PFSK-1 (cell line): ENCODE measurements around the gene MGLL.

ENCODE experiments used
- FOXP2 ChIP-seq: optimal IDR thresholded peaks from 2 replicates; pipeline ENCODE3; 2011; ENCODE audit warnings: borderline replicate concordance, control low read depth, inconsistent platforms; ENCODE audit not compliant: insufficient read depth; ENCODE audit errors: extremely low read length, extremely low read depth
- POLR2AphosphoS5 ChIP-seq: IDR thresholded peaks from 2 replicates; pipeline ENCODE4 v1.6.1; 2012; ENCODE audit warnings: low read depth, mild to moderate bottlenecking, control low read depth, low read length, moderate library complexity
- REST ChIP-seq, 2 experiments: IDR thresholded peaks; 2 replicates each; pipeline versions ENCODE4 v1.6.1 to v1.8.0; 2011 to 2012; ENCODE audit warnings: low read depth in 2 of 2, low read length in 2 of 2, control low read depth in 1 of 2, inconsistent platforms in 1 of 2, mild to moderate bottlenecking in 1 of 2, moderate library complexity in 1 of 2; ENCODE audit not compliant: insufficient read depth in 1 of 2
- SIN3A ChIP-seq: IDR thresholded peaks from 2 replicates; pipeline ENCODE4 v1.6.1; 2012; ENCODE audit warnings: mild to moderate bottlenecking, low read length, moderate library complexity, borderline replicate concordance; ENCODE audit not compliant: insufficient read depth
- TAF1 ChIP-seq: IDR thresholded peaks from 2 replicates; pipeline ENCODE4 v1.6.1; 2012; ENCODE audit warnings: low read length, control low read depth, borderline replicate concordance; ENCODE audit not compliant: insufficient read depth

Gene MGLL

GRCh38 chr3:127746400-127747057 lies 75.8 kb downstream of the MGLL start:
- TF ChIP-seq FOXP2 (no peak), SIN3A (no peak)

- TF ChIP-seq FOXP2 (no peak), REST (IDR thresholded peaks at IDR 0.05; ENCODE audit: insufficient read depth in 1 of 2, low read depth in 2 of 2, low read length in 2 of 2) (no peak), SIN3A (no peak), POLR2AphosphoS5 (no peak), TAF1 (no peak)
Measured at GRCh38 chr3:127745656-127746399, 76.5 kb downstream of the MGLL start.

DNA sequence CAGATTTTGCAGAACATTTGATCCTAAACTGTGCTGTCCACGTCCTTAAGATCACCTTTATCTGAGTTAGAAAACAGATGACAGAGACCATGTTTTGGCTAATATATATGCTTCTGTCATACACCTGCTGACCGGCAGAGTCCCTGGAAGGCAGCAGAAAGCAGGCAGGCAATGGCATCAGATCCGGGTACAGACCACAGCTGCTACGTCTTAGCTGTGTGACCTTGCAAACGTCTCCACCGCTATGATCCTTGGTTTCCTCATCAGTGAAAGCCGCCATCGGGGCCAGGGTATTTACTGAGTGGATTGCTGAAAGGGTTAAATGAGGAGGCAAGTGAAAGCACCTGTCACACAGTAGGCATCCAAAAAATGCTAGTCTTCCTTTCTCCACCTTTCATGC lies 77.4 kb downstream of the MGLL start:
- TF ChIP-seq FOXP2 (no peak), POLR2AphosphoS5 (no peak), TAF1 (no peak), SIN3A (no peak), REST (IDR thresholded peaks at IDR 0.05; ENCODE audit: insufficient read depth in 1 of 2, low read depth in 2 of 2, low read length in 2 of 2) (no peak)

DNA sequence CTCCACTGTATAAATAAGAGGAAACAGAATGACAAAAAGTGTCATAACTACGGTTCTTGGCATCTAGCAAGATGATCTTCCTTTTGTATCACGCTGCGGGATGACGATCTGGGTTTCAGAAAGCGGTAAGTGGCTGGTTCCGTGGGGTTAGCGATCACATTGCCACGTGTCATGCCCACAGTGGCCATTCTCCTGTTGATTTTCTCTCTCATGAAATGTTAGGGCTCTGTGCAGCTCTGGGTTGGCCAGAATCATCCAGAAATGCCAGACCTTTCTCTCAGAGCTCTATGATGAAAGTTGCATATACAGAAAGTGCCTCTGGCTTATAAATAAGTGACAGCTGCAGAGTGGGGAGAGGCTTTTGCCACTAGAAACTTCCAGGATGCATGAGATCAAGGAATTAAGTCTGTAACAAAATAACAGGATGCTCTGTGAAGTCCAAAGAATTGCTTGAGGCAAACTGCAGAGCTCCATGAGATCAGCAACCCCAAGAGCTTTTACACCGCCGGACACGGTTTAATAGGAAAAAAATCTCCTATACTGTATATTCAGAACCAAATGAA lies 78.0 kb downstream of the MGLL start:
- TF ChIP-seq REST (IDR thresholded peaks at IDR 0.05; ENCODE audit: insufficient read depth in 1 of 2, low read depth in 2 of 2, low read length in 2 of 2) (no peak), POLR2AphosphoS5 (no peak), SIN3A (no peak), FOXP2 (no peak), TAF1 (no peak)

DNA sequence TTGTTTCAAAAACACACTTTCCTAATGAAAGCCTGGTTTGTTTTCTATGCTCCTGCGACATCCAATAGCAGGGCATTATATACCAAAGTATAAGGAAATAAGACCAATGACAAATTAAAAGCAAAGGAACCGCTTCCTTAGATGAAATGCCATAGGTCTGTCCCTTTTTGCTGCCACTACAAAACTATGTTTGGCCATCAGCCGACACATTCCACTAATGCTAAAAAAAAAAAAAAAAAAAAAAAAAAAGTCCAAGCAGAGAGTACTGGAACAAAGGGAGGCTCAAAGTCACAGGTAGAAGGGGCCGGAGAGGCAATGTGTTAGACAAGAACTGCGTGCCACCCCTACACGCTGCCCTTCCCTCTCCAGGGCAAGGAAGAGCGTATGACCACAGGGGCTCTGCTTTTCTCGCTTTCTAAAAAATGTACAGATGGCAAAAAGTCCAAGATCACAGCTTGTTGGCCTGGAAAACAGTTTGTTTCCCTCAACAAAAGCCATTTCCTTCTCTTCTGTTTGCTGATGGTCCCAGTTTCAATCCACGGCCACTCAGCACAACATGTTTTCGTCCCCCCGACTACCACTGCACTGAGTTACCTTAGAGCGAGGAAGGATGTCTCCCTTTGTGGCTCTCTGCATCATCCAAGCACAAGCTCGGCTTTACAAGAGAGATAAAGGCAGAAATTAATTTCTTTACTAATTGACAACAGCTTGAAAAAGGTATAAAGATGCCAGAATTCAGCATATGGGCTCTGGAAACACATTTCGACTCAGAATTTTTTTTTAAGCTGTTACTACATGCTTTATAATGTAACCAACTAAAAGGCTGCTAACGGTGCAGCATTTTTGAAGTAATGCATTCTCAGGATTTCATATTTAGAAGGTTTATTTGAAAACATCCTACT lies 78.7 kb downstream of the MGLL start:
- TF ChIP-seq SIN3A (no peak), POLR2AphosphoS5 (no peak), TAF1 (no peak), FOXP2 (no peak), REST (IDR thresholded peaks at IDR 0.05; ENCODE audit: insufficient read depth in 1 of 2, low read depth in 2 of 2, low read length in 2 of 2) (no peak)
